ENCODE results near the gene TUT4. TPM values are rescaled to one million over a fixed set of nuclear protein-coding genes. Genes with fewer than 3 reads are reported as not detected.

TUT4 gene
- total RNA-seq, 1 donor from 2014 or later, result 78.5 TPM

DNA sequence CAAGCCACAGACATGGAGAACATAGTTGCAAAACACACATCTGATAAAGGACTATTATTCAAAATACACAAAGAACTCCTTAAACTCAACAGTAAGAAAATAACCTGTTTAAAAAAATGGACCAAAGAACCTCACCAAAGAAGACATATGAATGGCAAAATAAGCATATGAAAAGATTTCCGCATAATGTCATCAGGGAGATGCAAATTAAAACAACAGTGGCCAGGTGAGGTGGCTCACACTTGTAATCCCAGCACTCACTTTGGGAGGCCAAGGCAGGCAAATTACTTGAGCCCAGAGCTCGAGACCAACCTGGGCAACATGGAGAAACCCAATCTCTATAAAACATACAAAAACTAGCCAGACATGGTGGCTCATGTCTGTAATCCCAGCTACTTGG is 98.1 kb downstream of the TUT4 start:
- no peaks in the 10 kb centered on the region for H3K9me3 Mint-ChIP-seq (ENCODE audit: unreplicated experiment)
- peaks cover 1% of the 10 kb centered on the region for H3K27me3 Mint-ChIP-seq (ENCODE audit: unreplicated experiment)
- peaks cover 4% of the 10 kb centered on the region for H3K4me1 Mint-ChIP-seq (ENCODE audit: unreplicated experiment)
- no peak overlapping the region for H3K27ac Mint-ChIP-seq (ENCODE audit: unreplicated experiment)
- peaks cover 12% of the 10 kb centered on the region for H3K36me3 Mint-ChIP-seq (ENCODE audit: low read depth, unreplicated experiment)
- no peak for DNase-seq (ENCODE audit: low spot score)
- no peak overlapping the region for H3K4me3 Mint-ChIP-seq (ENCODE audit: unreplicated experiment)
- TF ChIP-seq, protein P1, sequence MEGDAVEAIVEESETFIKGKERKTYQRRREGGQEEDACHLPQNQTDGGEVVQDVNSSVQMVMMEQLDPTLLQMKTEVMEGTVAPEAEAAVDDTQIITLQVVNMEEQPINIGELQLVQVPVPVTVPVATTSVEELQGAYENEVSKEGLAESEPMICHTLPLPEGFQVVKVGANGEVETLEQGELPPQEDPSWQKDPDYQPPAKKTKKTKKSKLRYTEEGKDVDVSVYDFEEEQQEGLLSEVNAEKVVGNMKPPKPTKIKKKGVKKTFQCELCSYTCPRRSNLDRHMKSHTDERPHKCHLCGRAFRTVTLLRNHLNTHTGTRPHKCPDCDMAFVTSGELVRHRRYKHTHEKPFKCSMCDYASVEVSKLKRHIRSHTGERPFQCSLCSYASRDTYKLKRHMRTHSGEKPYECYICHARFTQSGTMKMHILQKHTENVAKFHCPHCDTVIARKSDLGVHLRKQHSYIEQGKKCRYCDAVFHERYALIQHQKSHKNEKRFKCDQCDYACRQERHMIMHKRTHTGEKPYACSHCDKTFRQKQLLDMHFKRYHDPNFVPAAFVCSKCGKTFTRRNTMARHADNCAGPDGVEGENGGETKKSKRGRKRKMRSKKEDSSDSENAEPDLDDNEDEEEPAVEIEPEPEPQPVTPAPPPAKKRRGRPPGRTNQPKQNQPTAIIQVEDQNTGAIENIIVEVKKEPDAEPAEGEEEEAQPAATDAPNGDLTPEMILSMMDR (IDR thresholded peaks at IDR 0.05; ENCODE audit: unreplicated experiment), result no peak

DNA sequence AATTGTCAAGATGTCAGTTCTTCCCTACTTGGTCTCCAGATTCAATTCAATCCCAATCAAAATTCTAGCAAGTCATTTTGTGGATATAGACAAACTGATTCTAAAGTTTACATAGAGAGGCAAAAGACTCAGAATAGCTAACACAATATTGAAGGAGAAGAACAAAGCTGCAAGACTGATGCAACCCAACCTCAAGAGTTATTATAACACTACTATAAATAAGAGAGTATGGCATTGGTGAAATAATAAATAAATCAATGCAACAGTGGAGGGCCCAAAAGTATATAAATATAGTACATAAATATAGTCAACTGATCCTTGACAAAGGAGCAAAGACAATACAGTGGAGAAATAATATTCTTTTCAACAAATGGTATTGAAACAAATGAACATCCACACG is 98.8 kb downstream of the TUT4 start:
- TF ChIP-seq, protein P1 (IDR thresholded peaks at IDR 0.05; ENCODE audit: unreplicated experiment), result no peak
- Mint-ChIP-seq H3K27ac (ENCODE audit: unreplicated experiment) (no peak overlapping the region), H3K36me3 (ENCODE audit: low read depth, unreplicated experiment) (peaks cover 12% of the 10 kb centered on the region), H3K9me3 (ENCODE audit: unreplicated experiment) (no peaks in the 10 kb centered on the region), H3K4me1 (ENCODE audit: unreplicated experiment) (peaks cover 4% of the 10 kb centered on the region), H3K27me3 (ENCODE audit: unreplicated experiment) (no peaks in the 10 kb centered on the region), H3K4me3 (ENCODE audit: unreplicated experiment) (no peak overlapping the region)
- no peak for DNase-seq (ENCODE audit: low spot score)

DNA sequence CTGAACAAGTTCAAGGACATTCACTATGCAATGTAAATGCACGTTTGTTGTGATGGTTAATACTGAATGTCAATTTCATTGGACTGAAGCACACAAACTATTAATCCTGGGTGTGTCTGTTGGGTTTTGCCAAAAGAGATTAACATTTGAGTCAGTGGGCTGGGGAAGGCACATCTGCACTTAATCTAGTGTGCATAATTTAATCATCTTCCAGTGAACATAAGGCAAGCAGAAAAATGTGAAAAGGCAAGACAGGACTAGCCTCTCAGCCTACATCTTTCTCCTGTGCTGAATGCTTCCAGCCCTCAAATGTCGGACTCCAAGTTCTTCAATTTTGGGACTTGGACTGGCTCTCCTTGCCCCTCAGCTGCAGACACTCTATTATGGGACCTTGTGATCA is 108.4 kb downstream of the TUT4 start:
- no peaks in the 10 kb centered on the region for H3K27me3 Mint-ChIP-seq (ENCODE audit: unreplicated experiment)
- H3K9me3 Mint-ChIP-seq (ENCODE audit: unreplicated experiment), result no peaks in the 10 kb centered on the region
- TF ChIP-seq, protein P1 (IDR thresholded peaks at IDR 0.05; ENCODE audit: unreplicated experiment), result no peak
- H3K36me3 Mint-ChIP-seq (ENCODE audit: low read depth, unreplicated experiment), result peaks cover 8% of the 10 kb centered on the region
- no peak overlapping the region for H3K4me3 Mint-ChIP-seq (ENCODE audit: unreplicated experiment)
- no peaks in the 10 kb centered on the region for H3K4me1 Mint-ChIP-seq (ENCODE audit: unreplicated experiment)
- no peak for DNase-seq (ENCODE audit: low spot score)
- no peak overlapping the region for H3K27ac Mint-ChIP-seq (ENCODE audit: unreplicated experiment)

DNA sequence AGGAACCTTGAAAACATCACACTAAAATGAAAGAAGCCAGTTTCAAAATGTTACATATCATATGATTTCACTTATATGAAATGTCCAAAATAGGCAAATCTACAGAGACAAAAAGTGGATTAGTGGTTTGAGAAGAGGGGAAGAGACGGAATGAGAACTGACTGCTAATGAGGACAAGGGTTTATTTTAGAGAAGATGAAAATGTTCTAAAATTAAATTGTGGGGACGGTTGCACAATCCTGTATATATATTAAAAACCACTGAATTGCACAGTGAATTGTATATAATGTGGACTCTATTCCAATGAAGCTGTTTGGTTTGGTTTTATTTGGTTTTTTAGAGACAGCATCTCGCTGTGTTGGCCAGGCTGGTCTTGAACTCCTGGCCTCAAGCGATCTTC is 112.9 kb downstream of the TUT4 start:
- Mint-ChIP-seq H3K27ac (ENCODE audit: unreplicated experiment) (no peak overlapping the region), H3K4me1 (ENCODE audit: unreplicated experiment) (no peaks in the 10 kb centered on the region), H3K9me3 (ENCODE audit: unreplicated experiment) (no peaks in the 10 kb centered on the region), H3K27me3 (ENCODE audit: unreplicated experiment) (no peaks in the 10 kb centered on the region), H3K36me3 (ENCODE audit: low read depth, unreplicated experiment) (peaks cover 14% of the 10 kb centered on the region), H3K4me3 (ENCODE audit: unreplicated experiment) (no peak overlapping the region)
- TF ChIP-seq, protein P1 (IDR thresholded peaks at IDR 0.05; ENCODE audit: unreplicated experiment), result no peak
- DNase-seq (ENCODE audit: low spot score), result no peak

DNA sequence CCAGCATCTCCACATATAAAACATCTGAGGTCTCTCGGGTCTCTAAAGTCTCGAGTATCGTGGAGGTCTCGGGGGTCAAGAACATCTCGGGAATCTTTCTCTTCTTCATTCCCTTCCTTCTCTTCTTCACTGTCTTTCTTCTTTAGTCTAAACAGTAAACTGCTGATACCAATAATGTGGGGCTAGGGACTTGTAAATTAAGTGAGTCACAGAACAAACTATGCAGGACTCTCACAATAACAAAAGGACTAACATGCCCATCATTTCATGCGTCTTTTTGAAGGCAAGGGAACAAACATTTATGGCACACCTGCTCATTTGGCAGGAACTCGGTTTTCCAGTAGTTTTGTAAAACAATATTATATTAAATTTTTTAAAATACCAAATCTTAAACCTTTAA is 116.1 kb downstream of the TUT4 start:
- H3K9me3 Mint-ChIP-seq (ENCODE audit: unreplicated experiment), result no peaks in the 10 kb centered on the region
- H3K27me3 Mint-ChIP-seq (ENCODE audit: unreplicated experiment), result no peaks in the 10 kb centered on the region
- peaks cover 20% of the 10 kb centered on the region for H3K36me3 Mint-ChIP-seq (ENCODE audit: low read depth, unreplicated experiment)
- H3K4me3 Mint-ChIP-seq (ENCODE audit: unreplicated experiment), result no peak overlapping the region
- TF ChIP-seq, protein P1 (IDR thresholded peaks at IDR 0.05; ENCODE audit: unreplicated experiment), result no peak
- no peak for DNase-seq (ENCODE audit: low spot score)
- no peak overlapping the region for H3K27ac Mint-ChIP-seq (ENCODE audit: unreplicated experiment)
- H3K4me1 Mint-ChIP-seq (ENCODE audit: unreplicated experiment), result no peaks in the 10 kb centered on the region
